Central memory CD8-positive, alpha-beta T cell (primary cell): ENCODE measurements around the gene OCIAD2.

Experiments
- ATAC-seq: fragments of 150-1000 bp; cut with Tn5 transposase; replicated peaks from 2 replicates; pipeline ENCODE4 v1.10.0; 2022; ENCODE audit warnings: mild to moderate bottlenecking, moderate FRiP score, moderate number of reproducible peaks; ENCODE audit not compliant: poor library complexity, severe bottlenecking; ENCODE audit errors: extremely low read depth
- DNase-seq, 2 donors: peaks; one replicate each; pipeline ENCODE4 v3.0.0; 2021; ENCODE audit warnings: low spot score in 2 of 2
- H3K27ac Mint-ChIP-seq: one replicate; pipeline ENCODE4 v1.8.0; 2022; ENCODE audit warnings: low read depth, mild to moderate bottlenecking, moderate library complexity, mixed read lengths
- H3K27me3 Mint-ChIP-seq: one replicate; pipeline ENCODE4 v1.8.0; 2022; ENCODE audit warnings: mixed read lengths
- H3K36me3 Mint-ChIP-seq: one replicate; pipeline ENCODE4 v1.8.0; 2022; ENCODE audit warnings: mild to moderate bottlenecking, moderate library complexity, mixed read lengths; ENCODE audit not compliant: insufficient read depth
- H3K4me1 Mint-ChIP-seq: one replicate; pipeline ENCODE4 v1.8.0; 2022; ENCODE audit warnings: mixed read lengths
- H3K4me3 Mint-ChIP-seq: one replicate; pipeline ENCODE4 v1.8.0; 2022; ENCODE audit warnings: mild to moderate bottlenecking, moderate library complexity, mixed read lengths
- H3K9me3 Mint-ChIP-seq: one replicate; pipeline ENCODE4 v1.8.0; 2022; ENCODE audit warnings: mixed read lengths

OCIAD2 gene

DNA sequence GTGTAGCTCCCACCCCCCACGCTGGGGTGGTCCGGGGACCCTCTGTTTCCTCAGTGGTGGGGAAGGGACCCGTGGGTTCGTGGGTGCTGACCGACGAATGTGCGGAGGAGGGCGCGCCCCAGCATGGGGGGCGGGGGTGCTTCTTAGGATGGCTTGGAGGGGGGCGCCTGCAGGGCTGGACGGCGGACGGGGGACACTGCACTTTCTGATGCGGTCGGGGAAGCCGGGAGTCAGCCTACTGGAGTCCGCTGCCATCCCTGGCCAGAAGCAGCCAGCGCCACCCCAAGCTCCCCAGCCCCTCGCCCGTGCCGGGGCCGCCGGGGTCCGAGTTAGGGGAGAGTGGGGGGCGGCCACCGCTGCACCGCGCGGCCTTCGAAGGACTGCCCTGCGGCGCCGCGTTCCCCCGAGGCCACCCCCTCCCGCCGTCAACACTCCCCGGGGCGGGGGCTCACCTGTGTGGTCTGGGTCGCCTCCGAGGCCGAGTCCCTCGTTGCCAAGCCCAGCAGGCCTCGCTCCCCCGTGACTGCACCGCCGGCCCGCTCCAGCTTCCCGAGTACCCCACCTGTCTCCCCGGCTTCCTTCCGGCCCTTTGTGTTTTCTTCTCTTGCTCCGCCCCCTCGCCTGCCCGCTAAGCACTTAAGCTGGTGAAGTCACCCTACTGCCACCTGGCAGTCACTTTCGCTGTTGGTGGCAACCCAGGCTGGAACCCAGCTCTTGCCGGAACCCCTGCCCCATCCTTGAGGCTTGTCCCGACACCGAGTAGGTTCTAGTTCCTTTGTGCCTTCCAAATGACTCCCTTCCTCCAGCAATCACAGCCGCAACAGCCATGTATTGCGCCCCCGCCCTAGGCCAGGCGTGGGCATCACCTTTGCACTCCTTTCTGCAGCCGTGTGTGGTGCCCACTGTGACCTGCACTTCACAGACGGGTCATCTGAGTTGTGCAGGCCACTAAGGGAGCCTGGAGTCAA lies at the start of gene OCIAD2:
Gene OCIAD2, minus strand, starts transcription at position 569 of the 968 bp plus-strand sequence. CDS start 2,225 bp downstream, outside the sequence.
- peaks cover 23% of the 10 kb centered on the region for H3K36me3 Mint-ChIP-seq
- peak; percentile 67 to 75 for DNase-seq
- H3K4me1 Mint-ChIP-seq: peaks cover 41% of the 10 kb centered on the region

GRCh38 chr4:48954314-48954713 lies 47.7 kb upstream of the OCIAD2 start:
- ATAC-seq (no peak), DNase-seq (no peak)
- Mint-ChIP-seq H3K4me3 (no peak overlapping the region), H3K36me3 (no peaks in the 10 kb centered on the region), H3K9me3 (no peaks in the 10 kb centered on the region), H3K27me3 (peaks cover 7% of the 10 kb centered on the region), H3K27ac (no peak overlapping the region), H3K4me1 (no peaks in the 10 kb centered on the region)

More for the DNA sequence above, at the start of gene OCIAD2:
- Mint-ChIP-seq H3K4me3 (peak within 1 kb of the TSS; percentile 97), H3K27ac (peak within 1 kb of the TSS; percentile 98), H3K27me3 (no peaks in the 10 kb centered on the region), H3K9me3 (no peaks in the 10 kb centered on the region)
- ATAC-seq: peak; percentile 97

DNA sequence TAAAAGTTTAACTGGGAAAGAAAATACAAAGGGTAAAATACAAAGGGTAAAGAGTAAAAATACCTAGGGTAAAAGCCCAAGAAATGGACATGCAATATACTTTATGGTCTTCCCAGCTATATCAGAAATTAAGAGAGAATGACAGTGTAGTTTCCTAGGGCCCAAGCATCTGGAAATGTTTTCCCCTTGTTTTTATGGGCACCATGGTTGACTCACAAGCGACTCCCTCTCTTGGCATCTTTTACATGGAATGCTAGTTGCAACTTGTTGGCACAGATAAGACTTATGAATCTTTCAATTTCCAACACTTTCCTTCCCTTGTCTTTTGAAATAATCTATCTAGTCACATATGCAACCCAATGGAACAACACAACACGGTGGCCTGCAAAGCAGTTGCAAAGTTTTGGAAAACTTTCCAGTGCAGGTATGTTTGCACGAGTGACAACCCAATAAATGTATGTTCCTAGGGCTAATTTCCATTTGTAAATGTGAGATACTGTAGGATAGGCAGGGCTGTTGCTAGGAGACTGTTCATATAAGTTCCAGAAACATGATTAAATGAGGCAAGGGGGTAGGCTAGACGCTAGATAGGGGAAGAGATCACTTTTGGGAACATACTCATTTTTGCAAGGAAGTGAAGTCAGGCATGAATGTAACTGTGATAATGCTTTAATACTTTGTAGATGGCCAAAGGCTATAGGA lies 43.1 kb upstream of the OCIAD2 start:
- H3K9me3 Mint-ChIP-seq: no peaks in the 10 kb centered on the region

DNA sequence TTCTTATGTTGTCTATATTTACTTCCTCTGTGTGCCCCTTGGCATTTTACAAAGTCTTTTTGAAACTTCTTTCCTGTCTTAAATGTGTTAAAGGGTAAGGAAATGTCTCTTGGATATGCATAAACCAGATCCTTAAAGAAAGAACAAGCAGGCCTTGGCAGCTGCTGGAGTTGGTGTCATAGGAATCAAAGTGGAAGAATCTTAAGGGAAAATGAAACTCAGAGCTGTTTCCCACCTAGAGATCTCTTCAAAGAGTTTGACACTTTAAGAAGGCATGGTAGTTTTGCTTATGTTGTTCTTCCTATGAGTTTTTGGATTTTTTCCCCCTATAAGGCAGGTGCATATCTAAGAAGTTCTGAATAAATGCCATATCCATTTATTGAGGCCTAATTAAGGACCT lies 42.5 kb upstream of the OCIAD2 start:
- DNase-seq (no peak), ATAC-seq (no peak)
- H3K27ac Mint-ChIP-seq: no peak overlapping the region
- H3K36me3 Mint-ChIP-seq: no peaks in the 10 kb centered on the region
- peaks cover 6% of the 10 kb centered on the region for H3K4me1 Mint-ChIP-seq
- H3K4me3 Mint-ChIP-seq: no peak overlapping the region
- no peaks in the 10 kb centered on the region for H3K9me3 Mint-ChIP-seq
- H3K27me3 Mint-ChIP-seq: no peaks in the 10 kb centered on the region

More for the DNA sequence above, 43.1 kb upstream of the OCIAD2 start:
- H3K27ac Mint-ChIP-seq: no peak overlapping the region
- no peaks in the 10 kb centered on the region for H3K36me3 Mint-ChIP-seq
- DNase-seq (no peak), ATAC-seq (no peak)
- no peaks in the 10 kb centered on the region for H3K27me3 Mint-ChIP-seq
- H3K4me1 Mint-ChIP-seq: no peaks in the 10 kb centered on the region
- H3K4me3 Mint-ChIP-seq: no peak overlapping the region

DNA sequence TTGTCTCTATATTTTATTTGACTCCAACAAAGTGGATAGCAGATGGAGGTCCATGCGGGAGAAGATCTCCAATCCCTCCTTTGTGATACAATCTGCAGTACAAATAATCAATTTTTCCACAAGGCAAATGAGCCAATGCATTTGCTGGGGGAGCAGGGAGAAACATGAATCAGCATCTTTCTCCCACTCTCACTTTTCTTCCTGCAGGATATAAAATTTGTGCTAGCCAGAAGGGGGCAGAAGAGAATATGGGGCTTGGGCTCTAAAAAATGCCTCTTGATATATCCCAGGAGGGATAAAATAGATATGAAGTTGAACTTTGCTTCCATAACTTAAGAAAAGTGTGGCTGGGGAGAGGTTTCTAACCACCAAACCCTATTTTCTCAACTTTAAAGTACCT lies 41.2 kb upstream of the OCIAD2 start:
- Mint-ChIP-seq H3K9me3 (no peaks in the 10 kb centered on the region), H3K27me3 (no peaks in the 10 kb centered on the region), H3K4me3 (no peak overlapping the region), H3K4me1 (peaks cover 6% of the 10 kb centered on the region), H3K27ac (no peak overlapping the region), H3K36me3 (peaks cover 1% of the 10 kb centered on the region)
- ATAC-seq (no peak), DNase-seq (no peak)

- ATAC-seq (no peak), DNase-seq (no peak)
- peaks cover 1% of the 10 kb centered on the region for H3K36me3 Mint-ChIP-seq
- H3K9me3 Mint-ChIP-seq: no peaks in the 10 kb centered on the region
- peaks cover 6% of the 10 kb centered on the region for H3K4me1 Mint-ChIP-seq
- H3K27me3 Mint-ChIP-seq: no peaks in the 10 kb centered on the region
- H3K27ac Mint-ChIP-seq: no peak overlapping the region
- H3K4me3 Mint-ChIP-seq: no peak overlapping the region
Observed at GRCh38 chr4:48945981-48946380, 39.4 kb upstream of the OCIAD2 start.

DNA sequence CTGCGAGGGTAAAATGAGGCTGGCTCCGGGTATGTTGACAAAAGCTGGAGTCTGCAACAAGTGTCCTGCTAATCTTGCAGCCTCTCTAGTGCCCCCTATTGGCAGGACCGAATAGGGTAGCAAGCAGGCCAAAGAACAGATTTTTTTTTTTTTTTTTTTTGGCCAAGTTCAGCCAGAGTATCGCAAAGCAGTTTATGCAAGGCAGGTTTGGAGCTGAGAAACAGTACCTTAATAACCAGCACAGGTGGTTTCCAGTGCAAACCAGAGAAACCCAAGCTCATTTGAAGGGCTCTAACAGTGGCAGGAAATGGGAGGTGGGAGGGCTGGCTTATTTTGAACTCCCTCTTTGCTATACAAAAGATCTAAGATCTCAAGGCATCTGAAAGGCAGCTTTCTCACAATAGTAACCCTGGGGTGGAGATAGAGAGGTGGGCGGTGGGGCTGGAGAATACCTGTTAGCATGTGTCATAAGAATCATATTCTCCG lies 38.2 kb upstream of the OCIAD2 start:
- Mint-ChIP-seq H3K36me3 (peaks cover 1% of the 10 kb centered on the region), H3K4me3 (no peak overlapping the region), H3K9me3 (no peaks in the 10 kb centered on the region), H3K4me1 (peaks cover 6% of the 10 kb centered on the region), H3K27me3 (no peaks in the 10 kb centered on the region), H3K27ac (no peak overlapping the region)
- ATAC-seq: no peak
- DNase-seq: no peak

DNA sequence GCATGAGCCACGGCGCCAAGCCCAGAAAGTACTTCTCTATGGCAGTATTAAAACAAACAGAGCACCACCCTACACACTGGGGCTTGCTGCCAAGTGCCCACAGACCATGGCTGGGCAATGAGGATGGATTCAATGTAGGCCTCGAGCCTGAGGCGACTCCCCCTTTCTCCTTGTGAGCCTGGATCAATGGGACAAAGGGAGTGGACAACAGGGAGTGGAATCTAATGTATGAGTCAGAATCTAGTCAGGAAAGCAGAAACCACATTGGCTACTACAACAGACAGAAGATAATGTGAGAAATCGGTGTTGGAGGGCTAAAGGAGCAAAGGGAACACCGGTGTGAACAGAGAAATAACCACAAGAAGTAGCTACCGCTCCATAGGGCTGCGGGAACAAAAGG lies 37.7 kb upstream of the OCIAD2 start:
- Mint-ChIP-seq H3K36me3 (peaks cover 1% of the 10 kb centered on the region), H3K9me3 (no peaks in the 10 kb centered on the region), H3K4me1 (peaks cover 6% of the 10 kb centered on the region), H3K4me3 (no peak overlapping the region), H3K27ac (no peak overlapping the region), H3K27me3 (no peaks in the 10 kb centered on the region)
- DNase-seq (no peak), ATAC-seq (no peak)

GRCh38 chr4:48943387-48943786 lies 36.8 kb upstream of the OCIAD2 start:
- Mint-ChIP-seq H3K36me3 (peaks cover 1% of the 10 kb centered on the region), H3K27me3 (no peaks in the 10 kb centered on the region), H3K4me1 (peaks cover 6% of the 10 kb centered on the region), H3K9me3 (peaks cover under 1% of the 10 kb centered on the region), H3K27ac (no peak overlapping the region), H3K4me3 (no peak overlapping the region)
- ATAC-seq (no peak), DNase-seq (no peak)

DNA sequence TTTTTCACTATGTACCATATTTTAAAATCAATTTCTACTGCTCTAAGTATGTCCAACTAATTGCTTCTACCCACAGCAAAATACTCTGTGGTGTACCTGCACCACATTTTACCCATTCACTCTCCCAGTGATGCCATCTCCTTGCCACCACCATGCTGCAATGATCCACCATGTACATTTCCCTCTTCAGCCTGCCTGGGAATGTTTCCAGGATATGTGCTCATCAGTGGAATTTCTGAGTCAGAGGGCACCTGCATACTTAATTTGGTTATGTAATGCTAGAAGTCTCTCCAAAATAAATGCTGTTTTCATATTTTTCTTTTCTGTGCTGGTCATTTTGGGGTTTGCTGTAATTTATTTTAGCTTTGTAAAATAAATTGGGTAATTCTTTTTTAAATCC lies 33.2 kb upstream of the OCIAD2 start:
- Mint-ChIP-seq H3K9me3 (peaks cover 5% of the 10 kb centered on the region), H3K4me3 (no peak overlapping the region), H3K36me3 (peaks cover 1% of the 10 kb centered on the region), H3K27me3 (no peaks in the 10 kb centered on the region), H3K4me1 (peaks cover 6% of the 10 kb centered on the region), H3K27ac (no peak overlapping the region)
- DNase-seq (no peak), ATAC-seq (no peak)

GRCh38 chr4:48938831-48939230 lies 32.3 kb upstream of the OCIAD2 start:
- Mint-ChIP-seq H3K27ac (no peak overlapping the region), H3K27me3 (no peaks in the 10 kb centered on the region), H3K4me3 (no peak overlapping the region), H3K36me3 (peaks cover 1% of the 10 kb centered on the region), H3K9me3 (peaks cover 5% of the 10 kb centered on the region), H3K4me1 (no peaks in the 10 kb centered on the region)
- ATAC-seq (no peak), DNase-seq (no peak)

- H3K36me3 Mint-ChIP-seq: no peaks in the 10 kb centered on the region
- H3K27ac Mint-ChIP-seq: no peak overlapping the region
- ATAC-seq (no peak), DNase-seq (no peak)
- peaks cover 5% of the 10 kb centered on the region for H3K9me3 Mint-ChIP-seq
- H3K27me3 Mint-ChIP-seq: no peaks in the 10 kb centered on the region
- no peaks in the 10 kb centered on the region for H3K4me1 Mint-ChIP-seq
- no peak overlapping the region for H3K4me3 Mint-ChIP-seq
Observed at GRCh38 chr4:48937033-48937432, 30.5 kb upstream of the OCIAD2 start.
